Retinal pigment epithelial cell (primary cell): Measurements from ENCODE around the gene GALNT17.
"Not testable (repeated sequence)": the region's sequence is repeated elsewhere in the genome, so short reads cannot be mapped to it uniquely, and the experiment has no call there.

Source experiments
- DNase-seq: peaks from one replicate; pipeline ENCODE4 v3.0.0-alpha.2; 2010; ENCODE audit warnings: low read depth
- H3K4me3 ChIP-seq: 2 replicates; pipeline ENCODE4 v1.5.1; 2011; ENCODE audit warnings: mild to moderate bottlenecking, low read length, control low read depth, moderate library complexity
- CTCF ChIP-seq: conservative IDR thresholded peaks from 2 replicates; pipeline ENCODE4 v1.5.1; 2011; ENCODE audit warnings: low read depth, low read length, control low read depth, inconsistent platforms

Gene GALNT17

GRCh38 chr7:71210220-71210619 lies 78.3 kb downstream of the GALNT17 start:
- TF ChIP-seq CTCF: no peak
- H3K4me3 ChIP-seq: no peak overlapping the region
- DNase-seq: no peak

GRCh38 chr7:71212433-71212832 lies 80.5 kb downstream of the GALNT17 start:
- H3K4me3 ChIP-seq, DNase-seq: not testable (repeated sequence)

- H3K4me3 ChIP-seq: no peak overlapping the region
- TF ChIP-seq CTCF: no peak
- no peak for DNase-seq
Measured at GRCh38 chr7:71216211-71216610, 84.3 kb downstream of the GALNT17 start.

GRCh38 chr7:71220210-71220695 lies 88.3 kb downstream of the GALNT17 start:
- no peak for TF ChIP-seq CTCF
- no peak overlapping the region for H3K4me3 ChIP-seq
- DNase-seq: no peak

GRCh38 chr7:71221049-71221448 lies 89.1 kb downstream of the GALNT17 start:
- no peak overlapping the region for H3K4me3 ChIP-seq
- DNase-seq: no peak
- no peak for TF ChIP-seq CTCF

GRCh38 chr7:71221549-71221948 lies 89.6 kb downstream of the GALNT17 start:
- no peak overlapping the region for H3K4me3 ChIP-seq
- no peak for DNase-seq
- TF ChIP-seq CTCF: no peak

- no peak for DNase-seq
- H3K4me3 ChIP-seq: no peak overlapping the region
- TF ChIP-seq CTCF: no peak
Measured at GRCh38 chr7:71227126-71227525, 95.2 kb downstream of the GALNT17 start.

- no peak for TF ChIP-seq CTCF
- DNase-seq: no peak
- H3K4me3 ChIP-seq: no peak overlapping the region
Measured at GRCh38 chr7:71229148-71229547, 97.2 kb downstream of the GALNT17 start.
